Activated T-cell treated with anti-CD3 and anti-CD28 coated beads, Interleukin-2, amount 50 U/mL, for 4 hours (primary cell): Measurements from ENCODE around the gene LRP8. TPM values are rescaled to one million over a fixed set of nuclear protein-coding genes. Genes with fewer than 3 reads are reported as not detected.
A peak's percentile ranks its signal among the peaks of the same experiment; 100 is the strongest.

Source experiments
- ATAC-seq, 2 donors: fragments of 200-7000 bp; cut with Tn5 transposase; one replicate each; pipeline ENCODE4 v1.10.0; 2021
- DNase-seq: peaks from one replicate; pipeline ENCODE4 v3.0.0-alpha.2; 2020
- H3K27me3 Mint-ChIP-seq: one replicate; pipeline ENCODE4 v1.8.0; 2021; ENCODE audit warnings: low read depth, mixed read lengths
- H3K36me3 Mint-ChIP-seq: one replicate; pipeline ENCODE4 v1.8.0; 2022; ENCODE audit warnings: mixed read lengths; ENCODE audit not compliant: insufficient read depth
- H3K4me1 Mint-ChIP-seq: one replicate; pipeline ENCODE4 v1.8.0; 2021; ENCODE audit warnings: low read depth, mixed read lengths
- H3K4me3 Mint-ChIP-seq: one replicate; pipeline ENCODE4 v1.8.0; 2021; ENCODE audit warnings: mild to moderate bottlenecking, moderate library complexity, mixed read lengths
- H3K9me3 Mint-ChIP-seq: one replicate; pipeline ENCODE4 v1.8.0; 2021; ENCODE audit warnings: mixed read lengths
- total RNA-seq, 3 donors: library from RNA; stranded (reverse); gene quantifications; one replicate each; pipeline ENCODE4 v1.2.1, GENCODE V29; 2021

The LRP8 gene
- 10 to 100 TPM; 53.1 to 58.0 (median 54.6) TPM for total RNA-seq

DNA sequence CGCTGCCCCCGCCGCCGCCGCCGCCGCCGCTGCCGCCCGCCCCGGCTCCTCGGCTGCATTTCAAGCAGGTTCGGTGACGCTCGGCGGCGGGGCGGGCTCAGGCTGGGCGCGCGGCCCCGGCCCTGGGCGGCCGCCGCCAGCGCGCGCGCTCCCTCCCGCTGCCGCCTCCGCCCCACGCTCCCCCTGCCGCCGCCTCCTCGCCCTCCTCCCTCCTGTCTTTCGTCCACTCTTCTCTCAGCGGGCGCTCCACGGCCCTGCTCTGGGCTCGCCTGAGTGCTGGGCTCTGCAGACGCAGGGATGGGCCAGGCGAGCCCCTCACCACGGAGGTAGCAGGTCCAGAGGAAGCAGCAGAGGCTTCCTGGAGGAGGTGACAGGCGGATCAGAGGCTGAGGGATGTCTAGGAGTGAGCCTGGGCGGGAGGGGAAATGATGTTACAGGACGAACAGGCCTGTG, at the start of gene LRP8:
Gene LRP8, minus strand, starts transcription at position 62 of the 453 bp plus-strand sequence. CDS start 158 bp downstream, outside the sequence.
- peak; percentile 49 for ATAC-seq
- H3K36me3 Mint-ChIP-seq = peaks cover 9% of the 10 kb centered on the region
- H3K9me3 Mint-ChIP-seq = no peaks in the 10 kb centered on the region

DNA sequence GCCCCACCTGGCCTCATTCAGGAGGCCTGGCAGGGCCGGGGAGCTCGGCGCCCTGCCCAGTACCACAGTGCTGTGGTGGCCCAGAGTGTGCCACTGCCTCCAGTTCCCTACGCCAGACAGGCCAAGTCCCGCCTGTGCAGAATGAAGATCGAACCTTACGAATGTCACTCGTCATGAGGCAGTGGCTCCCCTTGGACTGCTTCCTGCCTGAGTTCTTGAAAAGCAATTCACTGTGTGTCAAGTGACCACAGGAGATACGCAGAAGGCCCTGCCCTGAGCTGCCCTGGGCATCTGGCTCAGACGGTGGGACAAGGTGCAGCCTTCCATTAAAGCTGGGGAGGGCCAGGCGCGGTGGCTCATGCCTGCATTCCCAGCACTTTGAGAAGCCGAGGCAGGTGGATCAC, 49.6 kb upstream of the LRP8 start:
- ATAC-seq (no peak), DNase-seq (no peak)
- no peak overlapping the region for H3K4me3 Mint-ChIP-seq
- H3K36me3 Mint-ChIP-seq = no peaks in the 10 kb centered on the region
- H3K4me1 Mint-ChIP-seq = no peaks in the 10 kb centered on the region
- no peaks in the 10 kb centered on the region for H3K27me3 Mint-ChIP-seq
- H3K9me3 Mint-ChIP-seq = no peaks in the 10 kb centered on the region

More for the DNA sequence above, at the start of gene LRP8:
- Mint-ChIP-seq H3K4me1 (peaks cover 15% of the 10 kb centered on the region), H3K4me3 (peak within 1 kb of the TSS; percentile 97), H3K27me3 (no peaks in the 10 kb centered on the region)
- peak; percentile 74 for DNase-seq

DNA sequence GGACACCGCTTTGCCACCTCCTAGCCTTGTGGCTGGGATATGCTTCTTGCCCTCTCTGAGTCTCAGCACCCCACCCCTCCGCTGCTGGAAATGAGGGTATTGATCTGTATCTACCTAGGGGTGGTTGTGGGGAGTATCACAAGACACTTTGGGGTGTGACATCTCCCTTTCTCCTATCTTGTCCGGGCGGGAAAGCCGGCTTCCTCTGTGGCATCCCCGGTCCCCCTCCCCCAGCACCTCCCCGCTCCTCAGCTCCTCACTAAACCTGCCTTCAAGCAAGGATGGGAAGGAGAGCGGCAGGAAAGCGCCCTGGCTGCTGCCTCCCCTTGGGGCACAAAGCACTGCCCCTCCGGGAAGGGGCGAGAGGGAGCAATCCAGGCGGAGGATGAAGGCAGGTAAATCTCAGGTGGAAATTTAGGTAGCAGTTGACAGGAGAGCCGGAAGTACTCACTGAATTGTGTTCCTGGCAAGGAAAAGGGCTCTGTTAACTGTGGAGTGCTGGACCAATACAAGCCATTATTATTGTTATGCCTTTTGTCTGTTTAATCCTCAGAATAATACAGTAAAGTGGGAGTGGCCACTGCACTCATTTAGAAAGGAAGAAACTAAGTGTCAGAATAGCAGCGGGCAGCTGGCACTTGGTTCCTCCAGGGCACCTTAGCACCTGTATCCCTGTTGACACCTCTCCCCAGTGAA, 49.0 kb upstream of the LRP8 start:
- no peak overlapping the region for H3K4me3 Mint-ChIP-seq
- no peaks in the 10 kb centered on the region for H3K4me1 Mint-ChIP-seq
- H3K36me3 Mint-ChIP-seq = no peaks in the 10 kb centered on the region
- no peaks in the 10 kb centered on the region for H3K27me3 Mint-ChIP-seq
- H3K9me3 Mint-ChIP-seq = no peaks in the 10 kb centered on the region
- no peak for ATAC-seq
- no peak for DNase-seq

DNA sequence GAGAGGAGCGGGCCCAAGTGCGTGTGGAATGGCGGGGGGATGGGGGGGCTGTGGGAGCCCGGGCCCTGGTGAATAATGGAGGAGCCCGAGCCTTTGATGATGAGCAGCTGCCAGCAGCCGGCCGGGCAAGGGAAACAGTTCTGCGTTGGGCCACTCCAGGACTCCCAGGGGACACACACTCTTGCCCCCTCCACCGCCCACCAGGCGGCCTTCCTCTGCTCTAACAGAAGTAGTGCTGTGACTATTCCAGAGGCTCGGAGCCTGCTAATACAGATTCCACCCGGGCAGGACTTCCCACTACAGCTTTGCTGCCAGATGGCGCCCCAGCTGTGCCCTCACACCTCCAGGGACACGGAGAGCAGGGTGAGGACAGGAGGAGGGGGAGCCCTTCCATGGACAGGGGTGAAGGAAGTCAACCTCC, 48.2 kb upstream of the LRP8 start:
- no peaks in the 10 kb centered on the region for H3K9me3 Mint-ChIP-seq
- no peak for DNase-seq
- no peaks in the 10 kb centered on the region for H3K36me3 Mint-ChIP-seq
- H3K4me3 Mint-ChIP-seq = no peak overlapping the region
- H3K4me1 Mint-ChIP-seq = no peaks in the 10 kb centered on the region
- ATAC-seq = no peak
- H3K27me3 Mint-ChIP-seq = no peaks in the 10 kb centered on the region

DNA sequence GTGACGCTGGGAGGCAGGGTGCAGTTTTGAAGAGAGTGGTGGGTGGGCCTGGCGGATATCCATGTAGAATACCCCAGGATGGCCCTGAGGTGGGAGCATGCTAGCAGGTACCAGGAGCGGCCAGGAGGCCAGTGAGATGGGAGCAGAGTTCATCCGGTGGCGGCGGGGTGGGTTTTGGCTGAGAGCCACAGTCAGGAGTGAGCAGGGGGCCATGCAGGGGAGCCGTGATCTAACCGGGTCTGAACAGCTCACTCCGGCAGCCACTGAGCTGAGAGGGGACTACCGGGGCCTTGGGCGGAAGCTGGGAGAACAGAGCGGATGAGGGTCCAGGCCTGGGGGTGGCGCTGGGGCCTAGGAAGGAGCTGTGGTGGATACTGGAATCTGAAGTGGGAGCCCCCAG, 47.6 kb upstream of the LRP8 start:
- Mint-ChIP-seq H3K4me3 (no peak overlapping the region), H3K9me3 (no peaks in the 10 kb centered on the region), H3K4me1 (no peaks in the 10 kb centered on the region), H3K36me3 (no peaks in the 10 kb centered on the region), H3K27me3 (no peaks in the 10 kb centered on the region)
- DNase-seq (no peak), ATAC-seq (no peak)

DNA sequence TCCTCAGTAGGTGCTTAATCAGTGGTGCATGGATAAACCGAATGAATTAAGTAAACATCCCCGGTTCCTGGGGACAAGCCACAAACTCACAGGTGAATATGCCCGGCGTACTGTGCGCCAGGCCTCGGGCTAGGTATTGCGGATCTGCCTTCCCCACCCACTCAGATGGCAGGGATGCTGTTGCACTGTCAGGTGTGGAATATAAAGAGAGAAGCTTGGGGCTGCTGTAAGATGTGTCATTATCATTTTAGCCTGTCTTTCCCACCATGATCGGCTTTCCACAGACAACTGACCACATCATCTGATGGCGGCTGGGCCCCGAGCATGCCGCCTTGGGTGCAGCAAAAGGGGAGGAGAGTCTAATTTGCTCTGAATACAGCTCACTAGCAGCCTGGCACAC, 45.4 kb upstream of the LRP8 start:
- ATAC-seq = no peak
- no peak for DNase-seq
- H3K36me3 Mint-ChIP-seq = no peaks in the 10 kb centered on the region

DNA sequence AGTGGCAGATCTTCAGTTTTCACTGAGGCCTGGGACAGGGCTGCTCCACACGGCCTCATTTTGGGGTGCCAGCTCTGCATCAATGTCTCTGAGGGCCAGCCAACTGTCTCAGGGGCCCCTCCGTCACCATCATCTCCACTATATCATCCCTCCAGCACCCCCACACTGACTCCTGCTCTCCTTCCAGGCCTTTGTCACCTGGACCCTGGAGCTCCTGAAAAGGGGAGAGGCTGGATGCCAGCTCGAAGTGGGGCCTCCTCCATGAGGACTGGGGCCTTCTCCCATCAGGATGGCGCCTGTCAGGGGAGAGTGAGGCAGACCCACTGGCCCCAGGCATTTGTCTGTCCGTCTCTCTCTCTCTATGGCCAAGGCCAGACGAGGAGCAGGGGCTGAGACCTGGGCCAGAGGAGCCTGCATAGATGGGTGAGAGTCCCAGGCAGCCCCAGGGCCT, 44.7 kb upstream of the LRP8 start:
- DNase-seq (no peak), ATAC-seq (no peak)
- Mint-ChIP-seq H3K27me3 (no peaks in the 10 kb centered on the region), H3K4me1 (peaks cover 15% of the 10 kb centered on the region), H3K4me3 (no peak overlapping the region), H3K9me3 (no peaks in the 10 kb centered on the region), H3K36me3 (no peaks in the 10 kb centered on the region)

More for the DNA sequence above, 45.4 kb upstream of the LRP8 start:
- Mint-ChIP-seq H3K27me3 (no peaks in the 10 kb centered on the region), H3K4me3 (no peak overlapping the region), H3K4me1 (peaks cover 8% of the 10 kb centered on the region), H3K9me3 (no peaks in the 10 kb centered on the region)

DNA sequence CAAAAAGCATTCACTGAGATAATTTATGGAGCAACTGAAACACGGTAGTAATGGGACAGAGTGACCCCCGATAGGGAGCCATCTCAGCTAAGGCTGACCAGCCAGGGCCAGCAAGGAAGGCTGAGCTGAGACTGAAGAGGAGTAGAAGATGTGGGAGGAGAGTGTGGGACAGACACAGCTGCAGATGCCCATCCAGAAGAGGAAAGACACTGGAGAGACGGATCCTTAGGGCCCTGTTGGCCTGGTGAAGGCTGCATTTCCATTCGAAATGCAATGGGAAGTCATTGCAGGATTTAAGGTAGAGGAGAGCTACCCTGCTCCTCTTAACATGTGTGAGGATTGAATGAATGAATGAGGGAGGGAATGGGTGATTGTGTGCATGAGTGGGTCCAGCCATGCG, 44.0 kb upstream of the LRP8 start:
- no peaks in the 10 kb centered on the region for H3K27me3 Mint-ChIP-seq
- H3K4me3 Mint-ChIP-seq = no peak overlapping the region

DNA sequence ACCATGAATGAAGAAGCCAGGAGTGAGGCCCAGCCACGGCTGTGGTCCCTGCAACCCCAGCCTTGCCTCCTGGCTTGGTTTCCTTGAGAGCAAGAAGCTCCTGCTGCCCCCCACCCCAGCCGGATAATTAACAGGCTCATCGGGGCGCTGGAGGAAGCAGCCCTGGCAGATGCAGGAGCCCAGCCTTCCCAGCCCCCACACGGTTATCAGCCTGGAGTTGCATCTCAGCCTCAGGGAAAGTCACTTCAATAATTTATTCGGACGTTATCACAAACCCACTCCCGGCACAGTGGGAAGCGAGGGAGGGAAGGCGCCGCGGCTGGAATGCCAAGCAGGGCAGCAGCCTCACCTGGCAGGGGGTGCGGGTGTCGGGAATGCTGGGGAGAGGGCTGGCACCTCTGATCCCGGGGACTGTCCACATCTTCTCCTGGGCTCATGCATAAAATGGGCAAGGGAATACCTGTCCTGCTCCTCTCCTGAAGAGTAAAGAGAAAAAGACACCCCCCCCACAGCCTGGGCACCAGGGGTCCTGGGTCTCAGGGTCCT, 43.3 kb upstream of the LRP8 start:
- no peak overlapping the region for H3K4me3 Mint-ChIP-seq
- H3K36me3 Mint-ChIP-seq = no peaks in the 10 kb centered on the region
- no peaks in the 10 kb centered on the region for H3K27me3 Mint-ChIP-seq
- no peak for DNase-seq
- H3K9me3 Mint-ChIP-seq = no peaks in the 10 kb centered on the region
- ATAC-seq = no peak
- H3K4me1 Mint-ChIP-seq = peaks cover 25% of the 10 kb centered on the region

More for the DNA sequence above, 44.0 kb upstream of the LRP8 start:
- Mint-ChIP-seq H3K36me3 (no peaks in the 10 kb centered on the region), H3K9me3 (no peaks in the 10 kb centered on the region), H3K4me1 (peaks cover 22% of the 10 kb centered on the region)
- no peak for DNase-seq
- ATAC-seq = no peak

DNA sequence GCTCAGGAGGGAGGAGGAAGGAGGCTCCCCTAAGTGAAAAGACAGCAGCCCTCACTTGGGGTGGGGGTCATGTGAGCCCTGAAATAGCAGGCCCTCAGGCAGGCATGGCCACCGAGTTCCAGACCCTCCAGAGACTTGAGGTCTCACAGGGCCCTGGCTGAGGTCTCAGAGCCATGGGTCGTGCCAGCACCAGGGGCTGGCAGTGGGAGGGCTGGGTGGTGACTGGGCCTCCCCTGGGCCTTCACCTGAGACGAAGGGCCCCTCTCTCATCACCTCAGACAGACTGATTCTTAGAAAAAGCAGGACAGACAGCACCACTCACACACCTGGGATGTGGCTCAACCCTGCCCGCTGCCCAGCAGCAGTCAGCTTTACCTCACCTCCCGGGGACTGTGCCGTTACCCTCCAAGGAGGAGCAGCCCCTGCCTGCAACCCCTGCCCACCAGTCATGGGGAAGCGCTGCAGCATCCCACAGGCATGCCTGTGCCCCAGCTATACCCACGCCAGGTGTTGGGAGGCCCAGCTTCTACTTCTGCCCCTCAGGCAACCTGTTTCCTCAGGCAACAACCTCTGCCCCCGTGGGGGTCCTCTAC, 42.6 kb upstream of the LRP8 start:
- no peak overlapping the region for H3K4me3 Mint-ChIP-seq
- no peaks in the 10 kb centered on the region for H3K9me3 Mint-ChIP-seq
- no peaks in the 10 kb centered on the region for H3K27me3 Mint-ChIP-seq
- ATAC-seq = no peak
- no peaks in the 10 kb centered on the region for H3K36me3 Mint-ChIP-seq
- H3K4me1 Mint-ChIP-seq = peaks cover 25% of the 10 kb centered on the region
- DNase-seq = no peak

DNA sequence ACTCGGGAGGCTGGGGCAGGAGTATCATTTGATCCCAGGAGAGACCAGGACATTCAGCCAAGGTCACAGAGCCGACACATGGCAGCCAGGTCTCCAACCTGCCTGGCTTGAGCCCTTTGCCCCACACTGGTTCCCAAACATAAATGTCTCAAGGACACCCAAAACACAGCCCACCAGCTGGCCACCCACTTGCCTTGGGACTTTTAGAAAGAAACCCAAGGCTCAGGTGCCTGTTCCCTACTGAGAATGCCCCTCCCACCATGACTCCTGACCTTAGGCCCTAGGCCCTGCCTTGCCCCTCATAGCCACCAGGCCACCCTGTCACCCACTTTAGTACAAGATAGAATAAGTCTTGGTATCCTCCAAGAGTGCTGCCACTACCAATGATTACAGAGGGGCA, 41.9 kb upstream of the LRP8 start:
- H3K4me3 Mint-ChIP-seq = no peak overlapping the region
- DNase-seq (no peak), ATAC-seq (no peak)
- H3K36me3 Mint-ChIP-seq = no peaks in the 10 kb centered on the region
- no peaks in the 10 kb centered on the region for H3K9me3 Mint-ChIP-seq
- peaks cover 25% of the 10 kb centered on the region for H3K4me1 Mint-ChIP-seq
- no peaks in the 10 kb centered on the region for H3K27me3 Mint-ChIP-seq

DNA sequence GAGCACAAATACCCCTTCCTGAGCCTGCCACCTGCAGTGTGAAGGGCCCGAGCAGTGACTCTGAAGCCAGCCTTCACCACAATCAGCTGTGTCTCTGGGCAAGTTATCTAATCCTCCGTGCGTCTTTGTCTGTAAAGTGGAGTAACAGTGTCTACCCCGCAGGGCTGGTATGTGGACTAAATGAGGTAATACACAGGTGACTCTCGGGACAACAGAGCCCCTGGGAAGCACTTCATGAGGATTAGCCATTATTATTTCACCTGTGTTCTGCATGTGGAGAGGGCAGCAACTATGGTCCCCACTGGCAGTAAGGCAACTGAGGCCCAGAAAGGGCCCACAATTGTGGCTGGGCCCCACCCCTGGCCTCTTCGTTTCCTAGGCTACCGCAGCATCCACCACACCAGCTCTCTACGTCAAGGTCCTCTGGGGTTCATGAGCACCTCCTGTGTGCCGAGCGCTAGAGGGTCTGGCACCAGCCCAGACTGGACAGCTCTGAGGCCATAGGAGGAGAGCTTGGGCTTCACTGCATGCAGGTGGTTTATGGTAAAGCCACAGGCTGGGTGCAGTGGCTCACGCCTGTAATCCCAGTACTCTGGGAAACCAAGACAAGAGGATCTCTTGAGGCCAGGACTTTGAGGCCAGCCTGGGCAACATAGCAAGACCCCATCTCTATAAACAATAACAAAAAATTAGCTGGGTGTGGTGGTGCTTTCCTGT, 41.3 kb upstream of the LRP8 start:
- ATAC-seq (no peak), DNase-seq (no peak)
- H3K9me3 Mint-ChIP-seq = no peaks in the 10 kb centered on the region
- H3K27me3 Mint-ChIP-seq = peaks cover under 1% of the 10 kb centered on the region
- H3K4me3 Mint-ChIP-seq = no peak overlapping the region
- H3K4me1 Mint-ChIP-seq = peaks cover 25% of the 10 kb centered on the region
- H3K36me3 Mint-ChIP-seq = no peaks in the 10 kb centered on the region

DNA sequence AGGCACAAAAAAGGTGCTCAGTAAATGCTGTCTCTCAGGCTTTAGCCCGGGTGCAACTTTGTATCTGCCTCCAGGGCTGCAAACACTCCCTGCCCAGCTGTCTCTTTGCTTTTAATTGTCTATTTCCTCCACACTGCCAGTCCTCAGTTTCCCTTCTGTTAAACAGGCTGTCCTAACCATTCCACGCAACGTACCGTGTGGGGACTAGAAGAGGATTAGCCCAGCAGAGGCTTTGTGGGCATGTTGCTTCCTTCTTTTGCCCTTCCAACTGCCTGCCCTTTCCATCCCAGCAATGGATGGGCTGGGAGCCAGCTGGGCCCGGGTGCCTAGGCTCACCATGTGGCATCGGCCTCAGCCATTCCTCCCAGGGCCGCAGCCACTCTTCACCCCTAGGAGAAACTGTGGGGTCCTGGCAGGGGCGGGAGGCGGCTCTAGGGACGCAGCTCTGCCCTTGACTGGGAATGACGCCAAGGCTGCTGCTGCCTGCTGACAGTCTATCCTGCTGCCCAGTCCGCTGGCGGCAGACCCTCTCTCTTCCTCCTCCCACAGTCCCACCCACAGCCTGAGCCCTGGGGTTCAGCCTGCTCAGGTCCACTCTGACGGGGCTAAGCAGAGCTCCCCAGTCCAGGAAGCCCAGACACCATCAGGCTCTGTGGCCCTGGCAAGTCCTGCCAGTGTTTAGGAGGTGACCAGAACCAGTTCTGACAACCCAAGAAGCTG, 40.6 kb upstream of the LRP8 start:
- peaks cover 25% of the 10 kb centered on the region for H3K4me1 Mint-ChIP-seq
- DNase-seq = no peak
- peaks cover 2% of the 10 kb centered on the region for H3K27me3 Mint-ChIP-seq
- peak in 1 of 2 donors; percentile 12 for ATAC-seq
- no peaks in the 10 kb centered on the region for H3K36me3 Mint-ChIP-seq
- peak overlapping the region; percentile 76 for H3K4me3 Mint-ChIP-seq
- no peaks in the 10 kb centered on the region for H3K9me3 Mint-ChIP-seq
